Measurements from ENCODE around the gene TXNDC17. TPM values are rescaled to one million over a fixed set of nuclear protein-coding genes. Genes with fewer than 3 reads are reported as not detected.

Gene TXNDC17
- total and polyA plus RNA-seq, 2 of the 4 experiments (the other 2 are of a cell fraction) = 45.0 to 494 TPM

GRCh38 chr17:6651919-6652452 is 11.1 kb downstream of the TXNDC17 start:
- intact Hi-C loops (cut with micrococcal nuclease) (loop anchor here (10.0 kb wide), 1 partner anchor 1067 kb away; the partner anchor contains the start of gene NLRP1), dilution Hi-C loops (cut with HindIII; ENCODE audit: low sequenced_read_pairs, unreplicated experiment) (no loop called here), in situ Hi-C loops (cut with MboI; ENCODE audit: low sequenced_read_pairs) (no loop called here)
- Histone ChIP-seq H4K20me1 (ENCODE audit: insufficient read depth, low read length) (peaks cover 11% of the 10 kb centered on the region), H3K4ac (ENCODE audit: low read depth, low read length) (peak overlapping the region; percentile 82), H3K27ac (ENCODE audit: insufficient read depth, low read length) (peak overlapping the region; percentile 11; the same call in 1 of the 2 replicates), H2BK15ac (ENCODE audit: low read depth, low read length) (no peak overlapping the region; the same call in 2 of the 3 replicates), H3K9ac (ENCODE audit: low read depth, low read length) (peak overlapping the region; percentile 29; the same call in 1 of the 2 replicates), H3K36me3 (ENCODE audit: control insufficient read depth, insufficient read depth, low read length) (peaks cover 3% of the 10 kb centered on the region), H4K5ac (ENCODE audit: low read depth, low read length) (peak overlapping the region; percentile 82), H2AFZ (replicated peaks; ENCODE audit: low read length, poor library complexity) (peak overlapping the region; percentile 99), H2BK120ac (ENCODE audit: low read depth, low read length) (peak overlapping the region; percentile 65), H3K4me1 (ENCODE audit: control insufficient read depth, insufficient read depth, low read length) (0 out of 2 replicates have a peak, but pooled peaks cover 6% of the 10 kb centered on the region), H3K14ac (replicated peaks; ENCODE audit: low read depth, low read length) (peak overlapping the region; percentile 81), H3K9me1 (ENCODE audit: insufficient read depth, low read length) (peaks cover 8% of the 10 kb centered on the region; the same call in 1 of the 2 replicates), H2AK5ac (ENCODE audit: low read depth, low read length) (peak overlapping the region; percentile 38), H3K56ac (ENCODE audit: extremely low read depth, insufficient read depth, low read length) (no peak overlapping the region), H4K8ac (ENCODE audit: low read depth in 2 of 2, low read length in 2 of 2) (peak overlapping the region; percentile 30 to 98; a peak in 3 of 4 replicates), H2BK5ac (ENCODE audit: low read depth, low read length, poor library complexity, severe bottlenecking) (peak overlapping the region; percentile 33), H3K9me3 (ENCODE audit: control insufficient read depth, insufficient read depth, low read length) (no peaks in the 10 kb centered on the region; the same call in 1 of the 2 replicates), H3K27me3 (ENCODE audit: control insufficient read depth, insufficient read depth, low read length) (peaks cover 20% of the 10 kb centered on the region), H3K4me3 (ENCODE audit: insufficient read depth, low read depth, low read length) (peak overlapping the region; percentile 90), H2AK9ac (replicated peaks; ENCODE audit: low read depth, low read length, poor library complexity) (peak overlapping the region; percentile 92), H3K4me2 (ENCODE audit: low read depth, low read length) (peak overlapping the region; percentile 81), H2BK20ac (ENCODE audit: low read depth, low read length) (no peak overlapping the region), H4K91ac (ENCODE audit: insufficient read depth, low read depth, low read length) (peak overlapping the region; percentile 72), H3K23ac (ENCODE audit: low read depth, low read length) (peak overlapping the region; percentile 54; the same call in 1 of the 2 replicates), H3K79me1 (ENCODE audit: low read depth in 1 of 2, low read length in 2 of 2) (peaks cover 9 to 34% of the 10 kb centered on the region in 2 experiments; a peak in 3 of 4 replicates), H3K18ac (ENCODE audit: low read depth, low read length) (peak overlapping the region; percentile 44)
- TF ChIP-seq CEBPB (IDR thresholded peaks at IDR 0.05; ENCODE audit: low read depth, low read length) (no peak), MAFK (IDR thresholded peaks at IDR 0.05; ENCODE audit: low read depth, low read length) (no peak), FOS (IDR thresholded peaks at IDR 0.05; ENCODE audit: low read depth, low read length) (no peak), POLR2A (IDR thresholded peaks at IDR 0.05; ENCODE audit: low read depth, low read length) (no peak), BHLHE40 (IDR thresholded peaks at IDR 0.05; ENCODE audit: low read depth, low read length) (no peak)
- TF ChIP-seq, protein P1, sequence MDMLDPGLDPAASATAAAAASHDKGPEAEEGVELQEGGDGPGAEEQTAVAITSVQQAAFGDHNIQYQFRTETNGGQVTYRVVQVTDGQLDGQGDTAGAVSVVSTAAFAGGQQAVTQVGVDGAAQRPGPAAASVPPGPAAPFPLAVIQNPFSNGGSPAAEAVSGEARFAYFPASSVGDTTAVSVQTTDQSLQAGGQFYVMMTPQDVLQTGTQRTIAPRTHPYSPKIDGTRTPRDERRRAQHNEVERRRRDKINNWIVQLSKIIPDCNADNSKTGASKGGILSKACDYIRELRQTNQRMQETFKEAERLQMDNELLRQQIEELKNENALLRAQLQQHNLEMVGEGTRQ (IDR thresholded peaks at IDR 0.05; ENCODE audit: low read depth, low read length) = no peak
- ATAC-seq (ENCODE audit: low read depth) = no peak
- peak; percentile 11 for DNase-seq
- BruUV-seq (replicated peaks) = no TSS peak
- POLR2A ChIA-PET (ENCODE audit: unreplicated experiment) = no interaction called here
- CTCF ChIA-PET = no interaction called here
- 12% methylated on average over 36 of the region's 47 CpGs; no CpG with 5 or more reads in 1 of the 2 experiments for WGBS, 2 experiments (ENCODE audit: extremely low coverage in 2 of 2, insufficient read length in 1 of 2)

Data from IMR-90 (cell line).